Activated CD8-positive, alpha-beta memory T cell treated with anti-CD3 and anti-CD28 coated beads, Interleukin-2, amount 50 U/mL, for 1 hour (primary cell): ENCODE results near the gene OR2L8.

Source experiments
- DNase-seq: peaks from one replicate; pipeline ENCODE4 v3.0.0-alpha.2; 2020; ENCODE audit errors: extremely low read depth

OR2L8 gene

GRCh38 chr1:247992986-247993385 is 44.3 kb downstream of the OR2L8 start:
- DNase-seq = no peak

GRCh38 chr1:247998811-247999210 is 50.2 kb downstream of the OR2L8 start:
- no peak for DNase-seq
